GM12891 (cell line): ENCODE measurements around the gene DCP1A.

Experiments used
- PAX5 ChIP-seq: IDR thresholded peaks from 2 replicates; pipeline ENCODE4 v1.6.1; 2011; ENCODE audit warnings: low read length, moderate library complexity, mild to moderate bottlenecking; ENCODE audit not compliant: insufficient read depth, severe bottlenecking
- POLR2A ChIP-seq: IDR thresholded peaks from 2 replicates; pipeline ENCODE4 v1.6.1; 2011; ENCODE audit warnings: low read depth, low read length, control low read depth
- POLR2AphosphoS5 ChIP-seq: IDR thresholded peaks from 2 replicates; pipeline ENCODE4 v1.6.1; 2011; ENCODE audit warnings: low read depth, low read length, control low read depth
- SPI1 ChIP-seq: IDR thresholded peaks from 2 replicates; pipeline ENCODE4 v1.6.1; 2011; ENCODE audit warnings: low read depth, low read length, control low read depth
- TAF1 ChIP-seq: IDR thresholded peaks from 2 replicates; pipeline ENCODE4 v1.6.1; 2011; ENCODE audit warnings: low read depth, low read length, control low read depth

GRCh38 chr3:53346922-53347260 lies 452 bp downstream of the DCP1A start:
- TF ChIP-seq POLR2A, result no peak
- TF ChIP-seq POLR2AphosphoS5, result no peak
- no peak for TF ChIP-seq TAF1
- no peak for TF ChIP-seq SPI1
- no peak for TF ChIP-seq PAX5
